Pancreas (tissue), 10 donors: ENCODE results near the gene HTR2B. TPM values are rescaled to one million over a fixed set of nuclear protein-coding genes. Genes with fewer than 3 reads are reported as not detected.
"Not testable (repeated sequence)": the region's sequence is repeated elsewhere in the genome, so short reads cannot be mapped to it uniquely, and the experiment has no call there.

Experiments
- ATAC-seq, 4 donors: fragments of 200-7000 bp; cut with Tn5 transposase; one replicate each; pipeline versions ENCODE4 v1.8.0 to v1.9.1; 2020; ENCODE audit warnings: mild to moderate bottlenecking in 4 of 4, moderate library complexity in 4 of 4
- DNase-seq, 6 donors: peaks; one replicate each; pipeline ENCODE4 v3.0.0-alpha.2; 2020
- FAIRE-seq: peaks from 2 replicates; lab custom pipeline; 2012; peaks lifted over from hg19 to GRCh38; lab: Jason Lieb, UNC
- H3K27ac ChIP-seq, 4 donors: fragments of 200-600 bp; sonication (generic); 1 replicate in 3 of 4; 2 replicates in 1 of 4; pipeline versions ENCODE4 v1.5.0 to v1.8.0; 2020
- H3K27me3 ChIP-seq, 4 donors: fragments of 200-600 bp; one replicate each; pipeline ENCODE4 v1.8.0; 2021
- H3K36me3 ChIP-seq, 3 donors: fragments of 200-600 bp; sonication (generic) in 1 of 3; one replicate each; pipeline versions ENCODE4 v1.5.0 to v1.8.0; 2020 to 2021
- H3K4me1 ChIP-seq, 3 donors: fragments of 200-600 bp; one replicate each; pipeline ENCODE4 v1.8.0; 2021
- H3K4me3 ChIP-seq, 4 donors: fragments of 200-600 bp; sonication (generic) in 2 of 4; one replicate each; pipeline versions ENCODE4 v1.5.0 to v1.8.0; 2020 to 2021
- H3K9me3 ChIP-seq, 4 donors: fragments of 200-600 bp; one replicate each; pipeline ENCODE4 v1.8.0; 2021
- CTCF ChIP-seq, 4 donors: fragments of 200-600 bp; sonication (generic) in 3 of 4; IDR thresholded peaks; one replicate each; pipeline versions ENCODE4 v1.5.0 to v1.8.0; 2021; ENCODE audit warnings: antibody characterized with exemption in 4 of 4
- WGBS, 2 donors: extraction: QIAGEN DNeasy Blood & Tissue Kit; methylation state at CpG; one replicate each; pipeline ENCODE4 v1.1.7; 2013; 5-methylcytosine and 5-hydroxymethylcytosine counted together
- intact Hi-C, 3 donors: fragments of 100-400 bp; cut with DNase I; formaldehyde crosslinking; loops; one replicate each; pipeline versions ENCODE4 v1.11.1 to v1.14.2; 2022
- polyA plus RNA-seq, 2 donors: library from polyadenylated mRNA; stranded (reverse); fragments of 200-250 nt; gene quantifications; one replicate each; pipeline ENCODE4 v1.2.3, GENCODE V29; 2013
- total RNA-seq, 6 donors: library from RNA; stranded (reverse); fragmentation: NEBNext Ultra II Directional in 4 of 6; extraction: Animal tissue kit (Norgen Biotek cat#: 25700) in 4 of 6; gene quantifications; one replicate each; pipeline versions ENCODE4 v1.2.1 to v1.2.4, GENCODE V29; 2021 to 2023
- donor health status: healthy with polysubstance abuse.
- donor health status: DM: no; HTN: no; CAD: no; lungs with moderate emphysema.
- donor health status: DM: no; HTN: no; CAD: no.
- donor health status: control.
- donor health status: control.
- donor health status: Bipolar disorder and iron deficiency.
- donor health status: DM: yes; HTN: yes; CAD: no.
- donor health status: DM: no; HTN: no; CAD: no.
- donor health status: DM: no; HTN: no; CAD: no.
- donor health status: DM: yes; HTN: yes; CAD: no.

HTR2B gene
- total and polyA plus RNA-seq, 8 donors = 0.08 to 0.78 (median 0.11) TPM; not detected in 1

GRCh38 chr2:231152800-231153557 lies 28.1 kb upstream of the HTR2B start:
- DNase-seq (no peak), FAIRE-seq (no peak), ATAC-seq (no peak)
- no peak overlapping the region for H3K27ac ChIP-seq
- intact Hi-C loops = no loop called here
- peaks cover 0 to 3% (median 0%) of the 10 kb centered on the region in 3 donors for H3K4me1 ChIP-seq
- 86 to 90% methylated on average over 8 of the region's 8 CpGs for WGBS, 2 donors
- TF ChIP-seq CTCF (IDR thresholded peaks at IDR 0.05) = no peak
- H3K27me3 ChIP-seq = no peaks in the 10 kb centered on the region
- H3K4me3 ChIP-seq = no peak overlapping the region
- H3K9me3 ChIP-seq = no peaks in the 10 kb centered on the region
- peaks cover 0 to 31% (median 0%) of the 10 kb centered on the region in 3 donors for H3K36me3 ChIP-seq

DNA sequence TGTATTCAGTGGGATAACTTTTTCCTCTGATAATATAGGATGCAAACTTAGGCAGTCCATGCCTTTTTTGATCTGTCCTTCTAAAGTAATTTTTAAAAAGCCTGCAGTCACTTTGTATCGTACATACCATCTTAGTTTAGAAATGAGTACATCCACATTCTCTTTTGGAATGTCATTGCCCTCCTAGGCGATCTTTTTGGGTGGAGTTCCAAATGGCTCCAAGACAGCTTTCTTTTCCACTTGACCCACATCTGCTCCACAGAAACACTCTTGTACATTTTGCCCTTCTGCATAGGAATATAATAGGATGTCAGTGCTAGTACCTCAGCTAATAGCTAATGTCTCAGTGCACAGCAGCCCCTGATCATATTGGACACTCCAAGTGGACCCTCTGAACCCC lies 21.8 kb upstream of the HTR2B start:
- H3K4me3 ChIP-seq = no peak overlapping the region
- FAIRE-seq (no peak), DNase-seq (no peak), ATAC-seq (no peak)
- no peak for TF ChIP-seq CTCF (IDR thresholded peaks at IDR 0.05)
- no peak overlapping the region for H3K27ac ChIP-seq
- H3K27me3 ChIP-seq = no peaks in the 10 kb centered on the region
- peaks cover 0 to 19% (median 0%) of the 10 kb centered on the region in 3 donors for H3K36me3 ChIP-seq
- no peaks in the 10 kb centered on the region for H3K9me3 ChIP-seq
- WGBS, 2 donors = 94 to 97% methylated on average over 2 of the region's 2 CpGs
- H3K4me1 ChIP-seq = no peaks in the 10 kb centered on the region
- intact Hi-C loops = no loop called here

DNA sequence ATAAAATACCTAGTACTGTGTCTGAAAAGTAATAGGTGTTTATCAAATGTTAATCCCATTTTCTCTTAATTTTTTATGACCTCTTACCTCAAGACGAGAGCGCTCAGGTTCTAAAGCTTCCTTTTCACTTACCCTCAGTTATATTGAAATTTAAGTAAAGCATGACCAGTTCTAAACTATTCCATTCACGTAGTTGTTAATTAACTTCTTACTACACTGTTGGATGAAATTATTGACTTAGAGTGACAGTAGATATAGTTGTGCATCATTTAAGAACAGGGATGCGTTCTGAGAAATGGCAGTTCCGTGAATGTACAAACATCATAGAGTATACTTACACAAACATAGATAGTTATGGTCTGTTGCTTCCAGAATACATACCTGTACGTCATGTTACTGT lies 20.1 kb upstream of the HTR2B start:
- TF ChIP-seq CTCF (IDR thresholded peaks at IDR 0.05) = no peak
- no peak for ATAC-seq
- intact Hi-C loops = no loop called here

GRCh38 chr2:231140808-231141207 lies 16.0 kb upstream of the HTR2B start:
- intact Hi-C loops, ATAC-seq, DNase-seq, H3K4me1 ChIP-seq, H3K9me3 ChIP-seq, H3K36me3 ChIP-seq, H3K27ac ChIP-seq, H3K27me3 ChIP-seq, FAIRE-seq, H3K4me3 ChIP-seq: not testable (repeated sequence)
- 98% methylated on average over 8 of the region's 8 CpGs for WGBS, 2 donors

More for the DNA sequence above, 20.1 kb upstream of the HTR2B start:
- H3K4me1 ChIP-seq = no peaks in the 10 kb centered on the region
- no peaks in the 10 kb centered on the region for H3K9me3 ChIP-seq
- no peaks in the 10 kb centered on the region for H3K27me3 ChIP-seq
- WGBS, 2 donors = 93 to 97% methylated on average over 6 of the region's 6 CpGs
- no peak overlapping the region for H3K27ac ChIP-seq
- no peak overlapping the region for H3K4me3 ChIP-seq
- peaks cover 0 to 19% (median 0%) of the 10 kb centered on the region in 3 donors for H3K36me3 ChIP-seq
- DNase-seq (no peak), FAIRE-seq (no peak)

GRCh38 chr2:231139796-231140195 lies 15.0 kb upstream of the HTR2B start:
- FAIRE-seq = no peak
- H3K36me3 ChIP-seq = no peaks in the 10 kb centered on the region
- no peak for TF ChIP-seq CTCF (IDR thresholded peaks at IDR 0.05)
- no peak overlapping the region for H3K27ac ChIP-seq
- intact Hi-C loops = no loop called here
- no peaks in the 10 kb centered on the region for H3K27me3 ChIP-seq
- H3K9me3 ChIP-seq = no peaks in the 10 kb centered on the region
- DNase-seq = no peak
- ATAC-seq = no peak
- peaks cover 0 to 4% (median 0%) of the 10 kb centered on the region in 3 donors for H3K4me1 ChIP-seq
- no peak overlapping the region for H3K4me3 ChIP-seq
